ENCODE results near the gene HSD17B13. TPM values are rescaled to one million over a fixed set of nuclear protein-coding genes. Genes with fewer than 3 reads are reported as not detected.

The HSD17B13 gene
- total and polyA plus RNA-seq, 2 of the 4 experiments (the other 2 are of a cell fraction) = not detected

- no peak overlapping the region for H2BK5ac ChIP-seq (ENCODE audit: low read depth, low read length, poor library complexity, severe bottlenecking)
- no peaks in the 10 kb centered on the region for H3K9me1 ChIP-seq (ENCODE audit: insufficient read depth, low read length)
- no peak overlapping the region for H4K5ac ChIP-seq (ENCODE audit: low read depth, low read length)
- no peak overlapping the region for H2BK20ac ChIP-seq (ENCODE audit: low read depth, low read length)
- ATAC-seq (ENCODE audit: low read depth) (no peak), DNase-seq (no peak)
- POLR2A ChIA-PET (ENCODE audit: unreplicated experiment) = no interaction called here
- H4K20me1 ChIP-seq (ENCODE audit: insufficient read depth, low read length) = no peaks in the 10 kb centered on the region
- H3K56ac ChIP-seq (ENCODE audit: extremely low read depth, insufficient read depth, low read length) = no peak overlapping the region
- H2BK120ac ChIP-seq (ENCODE audit: low read depth, low read length) = no peak overlapping the region
- no peak overlapping the region for H4K8ac ChIP-seq (ENCODE audit: low read depth in 2 of 2, low read length in 2 of 2)
- CTCF ChIA-PET = no interaction called here
- H3K9me3 ChIP-seq (ENCODE audit: control insufficient read depth, insufficient read depth, low read length) = peaks cover 4% of the 10 kb centered on the region; the same call in 1 of the 2 replicates
- H3K4me2 ChIP-seq (ENCODE audit: low read depth, low read length) = no peak overlapping the region
- intact Hi-C loops (cut with micrococcal nuclease) = no loop called here
- H2AFZ ChIP-seq (replicated peaks; ENCODE audit: low read length, poor library complexity) = no peak overlapping the region
- H2AK9ac ChIP-seq (replicated peaks; ENCODE audit: low read depth, low read length, poor library complexity) = no peak overlapping the region
- no peaks in the 10 kb centered on the region for H3K4me1 ChIP-seq (ENCODE audit: control insufficient read depth, insufficient read depth, low read length)
- no peak overlapping the region for H3K4me3 ChIP-seq (ENCODE audit: insufficient read depth, low read depth, low read length)
- WGBS, 2 experiments (ENCODE audit: extremely low coverage in 2 of 2, insufficient read length in 1 of 2) = no CpG with 5 or more reads among the region's 1 CpG
- H3K9ac ChIP-seq (ENCODE audit: low read depth, low read length) = no peak overlapping the region
- H4K91ac ChIP-seq (ENCODE audit: insufficient read depth, low read depth, low read length) = no peak overlapping the region
- H3K23ac ChIP-seq (ENCODE audit: low read depth, low read length) = no peak overlapping the region
- no peak overlapping the region for H3K18ac ChIP-seq (ENCODE audit: low read depth, low read length)
- in situ Hi-C loops (cut with MboI; ENCODE audit: low sequenced_read_pairs) = no loop called here
- no peak overlapping the region for H3K4ac ChIP-seq (ENCODE audit: low read depth, low read length)
- no peak overlapping the region for H3K14ac ChIP-seq (replicated peaks; ENCODE audit: low read depth, low read length)
- peaks cover 13% of the 10 kb centered on the region; the same call in 1 of the 2 replicates for H3K36me3 ChIP-seq (ENCODE audit: control insufficient read depth, insufficient read depth, low read length)
- no peak for TF ChIP-seq NFE2L2 (IDR thresholded peaks at IDR 0.05; ENCODE audit: low read depth, low read length)
- TF ChIP-seq POLR2A (IDR thresholded peaks at IDR 0.05; ENCODE audit: low read depth, low read length) = no peak
- TF ChIP-seq SMC3 (IDR thresholded peaks at IDR 0.05; ENCODE audit: low read depth, low read length) = no peak
- no peak for TF ChIP-seq RCOR1 (IDR thresholded peaks at IDR 0.05; ENCODE audit: insufficient replicate concordance, low read length)
- no peak for TF ChIP-seq MAZ (IDR thresholded peaks at IDR 0.05; ENCODE audit: borderline replicate concordance, low read depth, low read length)
- no peak for TF ChIP-seq USF2 (IDR thresholded peaks at IDR 0.05; ENCODE audit: low read depth, low read length)
- TF ChIP-seq CEBPB (IDR thresholded peaks at IDR 0.05; ENCODE audit: low read depth, low read length) = no peak
- no peak for TF ChIP-seq CHD1 (IDR thresholded peaks at IDR 0.05; ENCODE audit: low read depth, low read length)
- no peak for TF ChIP-seq RFX5 (IDR thresholded peaks at IDR 0.05; ENCODE audit: low read depth, low read length)
- no peak overlapping the region for H3K27ac ChIP-seq (ENCODE audit: insufficient read depth, low read length)
- dilution Hi-C loops (cut with HindIII; ENCODE audit: low sequenced_read_pairs, unreplicated experiment) = no loop called here
- no TSS peak for BruUV-seq (replicated peaks)
- H3K79me1 ChIP-seq (ENCODE audit: low read depth in 1 of 2, low read length in 2 of 2) = no peaks in the 10 kb centered on the region
- no peak overlapping the region for H2AK5ac ChIP-seq (ENCODE audit: low read depth, low read length)
- no peak overlapping the region for H2BK15ac ChIP-seq (ENCODE audit: low read depth, low read length)
- H3K27me3 ChIP-seq (ENCODE audit: control insufficient read depth, insufficient read depth, low read length) = no peaks in the 10 kb centered on the region
Measured at GRCh38 chr4:87337361-87337760, 14.7 kb upstream of the HSD17B13 start.

Measured in IMR-90 (cell line).